HG03280 (cell line): ENCODE measurements around the gene CCDC77.

Experiments used
- ATAC-seq: cut with Tn5 transposase; IDR thresholded peaks from one replicate; pipeline ENCODE4 v1.9.1; 2021; ENCODE audit warnings: mild to moderate bottlenecking, moderate library complexity; ENCODE audit not compliant: unreplicated experiment

Gene CCDC77

GRCh38 chr12:452667-453210 is 51.3 kb downstream of the CCDC77 start:
- ATAC-seq, result no peak

- no peak for ATAC-seq
Observed at GRCh38 chr12:454833-455232, 53.4 kb downstream of the CCDC77 start.

DNA sequence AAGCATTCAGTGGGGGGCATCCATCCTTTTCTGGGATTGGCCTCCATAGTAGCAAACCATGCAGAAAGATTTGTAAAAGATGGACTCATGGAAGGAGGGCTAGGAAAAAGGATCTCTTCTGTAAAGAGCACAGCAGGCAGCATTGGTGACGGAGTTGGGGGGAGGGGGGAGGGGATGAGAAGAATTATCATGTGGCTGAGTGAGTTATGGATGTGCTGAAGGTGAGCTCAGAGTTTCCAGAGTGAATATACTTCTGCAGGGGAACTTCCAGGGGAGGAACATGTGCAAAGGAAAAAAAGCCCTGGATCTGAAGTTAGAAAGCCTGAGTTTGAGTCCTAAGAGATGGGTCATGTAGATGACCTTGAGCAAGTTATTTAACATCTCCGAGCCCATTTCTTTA is 54.4 kb downstream of the CCDC77 start:
- ATAC-seq, result no peak

DNA sequence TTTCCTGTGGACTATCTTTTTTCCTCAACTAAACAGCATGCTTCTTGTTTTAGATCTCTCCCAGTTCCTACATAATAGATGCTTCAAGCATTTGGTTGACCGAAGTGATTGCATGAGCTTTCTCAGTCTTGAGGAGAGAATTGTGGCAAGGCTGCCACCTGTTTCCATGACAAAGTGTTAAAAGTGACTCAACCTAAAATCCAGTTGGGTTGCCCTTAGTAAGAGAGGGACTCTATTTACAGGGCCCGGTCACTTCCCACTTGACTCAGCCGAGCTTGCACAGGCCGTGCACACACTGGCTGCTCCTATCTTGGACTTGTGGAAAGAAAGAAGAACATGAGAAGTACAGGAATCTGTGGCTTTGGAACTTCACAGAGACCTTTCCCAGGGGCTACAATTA is 56.2 kb downstream of the CCDC77 start:
- ATAC-seq, result no peak

DNA sequence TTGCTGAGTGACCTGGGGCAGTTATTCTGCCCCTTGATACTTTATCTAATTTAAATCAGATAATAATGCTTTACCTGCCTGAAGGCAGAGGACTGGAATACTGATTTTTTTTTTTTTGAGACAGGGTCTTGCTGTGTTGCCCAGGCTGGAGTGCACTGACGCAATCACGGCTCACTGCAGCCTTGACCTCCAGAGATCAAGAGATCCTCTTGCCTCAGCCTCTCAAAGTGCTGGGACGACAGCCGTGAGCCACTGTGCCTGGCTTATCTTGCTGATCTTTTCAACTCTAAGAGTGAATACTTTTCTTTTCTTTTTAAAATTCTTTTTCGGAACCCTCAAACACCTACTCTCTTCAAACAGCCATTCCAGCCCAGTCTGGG is 57.6 kb downstream of the CCDC77 start:
- ATAC-seq, result no peak

GRCh38 chr12:459430-460258 is 58.2 kb downstream of the CCDC77 start, which contains the start of gene B4GALNT3:
B4GALNT3 (plus strand) TSS chr12:459939; CDS start chr12:460377, 438 bp downstream.
- no peak for ATAC-seq

- no peak for ATAC-seq
Observed at GRCh38 chr12:460261-461230, 59.1 kb downstream of the CCDC77 start.

GRCh38 chr12:461425-461824 is 60.0 kb downstream of the CCDC77 start:
- ATAC-seq, result no peak

DNA sequence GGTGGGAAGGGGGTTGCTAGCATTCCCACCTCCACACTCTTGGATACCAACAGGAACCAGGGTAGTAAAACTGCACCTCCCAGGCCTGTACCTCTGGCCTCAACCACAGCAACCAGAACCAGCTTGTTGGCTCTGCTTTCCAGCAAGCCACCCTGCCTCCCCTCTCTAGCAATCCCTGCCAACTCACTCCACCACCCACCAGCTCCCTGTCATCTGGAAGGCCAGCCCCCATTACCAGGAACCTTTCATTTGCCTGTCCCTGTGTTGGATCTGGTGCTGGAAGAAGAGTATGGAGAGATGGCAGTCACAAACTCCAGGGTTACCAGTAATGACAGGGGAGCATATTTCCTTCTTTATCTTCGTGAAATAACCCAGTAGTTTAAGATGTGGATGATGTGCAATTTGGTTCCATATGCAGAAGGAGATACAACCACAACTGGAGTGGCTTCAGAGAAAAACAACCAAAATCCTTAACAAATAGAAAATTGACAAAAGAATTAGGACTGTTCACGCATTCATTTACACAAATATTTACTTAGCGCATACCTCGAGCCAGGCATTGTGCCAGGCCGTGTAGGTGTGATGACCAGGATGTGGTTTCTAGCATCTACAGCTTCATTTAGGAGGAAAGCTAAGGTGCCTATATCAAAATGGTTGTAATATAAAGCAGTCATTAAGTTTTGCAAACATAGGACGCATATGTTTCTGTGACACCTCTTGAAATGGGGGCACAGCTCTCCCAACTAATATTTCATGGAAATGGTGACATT is 61.7 kb downstream of the CCDC77 start:
- no peak for ATAC-seq

GRCh38 chr12:464484-465267 is 63.2 kb downstream of the CCDC77 start:
- no peak for ATAC-seq

- no peak for ATAC-seq
Observed at GRCh38 chr12:466039-466438, 64.6 kb downstream of the CCDC77 start.

DNA sequence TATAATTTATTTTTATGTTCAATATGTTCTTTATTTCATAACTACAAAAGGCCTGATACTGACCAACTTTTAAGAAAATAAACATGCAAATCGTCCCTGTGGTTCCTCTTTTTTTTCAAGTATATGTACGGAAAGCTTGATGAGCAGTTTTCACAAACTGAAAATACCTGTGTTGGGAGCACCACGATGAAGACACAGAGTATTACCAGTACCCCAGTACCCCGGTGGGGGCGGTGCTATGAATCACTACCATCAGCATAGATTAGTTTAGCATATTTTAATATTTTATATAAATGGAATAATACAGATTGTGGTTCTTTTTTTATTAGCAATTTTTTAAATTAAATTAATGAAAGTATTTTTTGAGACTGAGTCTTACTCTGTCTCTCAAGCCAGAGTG is 65.3 kb downstream of the CCDC77 start:
- no peak for ATAC-seq

DNA sequence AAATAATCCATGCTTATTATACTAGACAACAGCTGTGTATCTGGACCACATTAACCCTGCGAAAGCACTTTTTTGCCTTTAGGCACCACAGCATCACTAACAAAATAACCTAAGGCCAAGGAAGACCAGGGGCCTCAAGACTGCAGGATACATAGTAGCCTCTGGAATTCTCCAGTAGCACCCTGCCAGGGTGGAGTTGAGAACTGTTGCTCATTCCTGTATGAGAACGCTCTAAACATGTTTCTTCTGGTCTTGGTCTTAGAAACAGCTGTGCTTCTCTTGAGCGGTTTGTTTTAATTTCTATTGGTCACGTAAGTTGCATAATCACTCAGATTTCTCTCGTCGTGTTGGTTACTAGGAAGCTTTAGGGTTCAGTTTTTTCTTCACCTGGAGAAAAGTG is 66.1 kb downstream of the CCDC77 start:
- ATAC-seq, result no peak

DNA sequence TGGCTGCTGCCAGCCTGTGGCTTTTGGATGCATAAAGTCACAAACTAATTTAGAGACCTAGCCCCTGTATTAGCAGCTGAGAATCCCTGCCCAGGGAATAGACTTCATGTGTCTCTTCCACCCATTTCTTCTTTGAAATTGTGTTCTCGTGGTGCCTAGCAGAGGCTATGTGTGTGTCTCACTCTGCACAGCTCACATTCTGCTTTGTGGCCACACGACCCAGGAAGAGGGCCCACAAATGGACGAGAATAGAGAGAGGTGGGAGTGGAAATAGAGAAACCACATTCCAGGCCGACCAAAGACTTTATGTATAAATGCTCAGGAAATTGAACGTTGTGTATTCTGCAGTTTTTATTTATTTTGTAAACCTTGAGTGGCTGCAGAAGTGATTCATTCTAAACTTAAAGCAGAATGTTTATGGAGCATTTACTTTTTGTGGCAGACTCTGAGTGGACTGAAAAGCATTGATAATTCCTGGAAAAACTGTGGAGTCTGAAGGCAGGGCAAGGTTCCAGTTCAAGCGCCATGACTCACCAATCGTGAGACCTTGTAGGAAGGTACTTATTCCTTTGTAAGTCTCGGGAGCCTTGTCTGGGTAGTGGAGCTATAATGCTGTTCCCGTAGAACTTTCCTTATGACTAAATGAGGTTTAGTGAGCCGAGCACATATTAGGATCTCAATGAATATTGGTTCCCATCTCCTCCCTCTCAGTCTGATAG is 67.4 kb downstream of the CCDC77 start:
- no peak for ATAC-seq

- ATAC-seq, result no peak
Observed at GRCh38 chr12:470133-470532, 68.7 kb downstream of the CCDC77 start.

- ATAC-seq, result no peak
Observed at GRCh38 chr12:473198-473597, 71.8 kb downstream of the CCDC77 start.

DNA sequence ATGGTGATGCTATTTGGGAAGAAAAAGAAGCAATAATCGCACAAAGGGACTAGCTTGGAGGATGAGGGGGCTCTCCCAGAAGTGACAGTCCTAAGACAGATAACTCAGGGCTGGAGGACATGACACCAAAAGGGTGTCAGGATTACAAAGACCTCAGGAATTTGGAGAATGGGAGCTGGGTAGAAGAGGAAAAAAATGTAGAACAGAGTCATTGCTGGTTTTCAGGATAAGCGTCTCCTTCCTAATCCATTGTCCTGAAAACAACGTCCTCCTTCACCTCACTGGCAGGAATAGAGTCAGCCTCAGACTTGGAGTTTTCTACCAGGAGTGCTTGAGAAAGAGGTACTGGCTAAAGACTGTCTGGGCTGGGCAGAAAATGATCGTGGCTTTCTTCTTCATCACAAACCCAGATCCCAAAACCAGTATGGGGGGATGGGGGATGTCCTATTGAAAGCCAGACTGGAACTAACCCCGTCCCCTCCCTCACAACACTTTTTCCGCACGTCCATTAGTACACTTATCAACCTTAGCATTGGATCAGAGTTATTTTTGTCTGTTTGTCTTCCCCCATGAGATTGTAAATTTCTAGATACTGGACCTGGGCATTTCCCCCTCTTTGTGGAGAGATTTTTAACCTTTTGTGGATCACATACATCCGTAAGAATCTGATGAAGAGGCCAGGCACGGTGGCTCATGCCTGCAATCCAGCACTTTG is 72.6 kb downstream of the CCDC77 start:
- ATAC-seq, result no peak

GRCh38 chr12:475286-475685 is 73.8 kb downstream of the CCDC77 start:
- no peak for ATAC-seq

GRCh38 chr12:479161-479560 is 77.7 kb downstream of the CCDC77 start:
- no peak for ATAC-seq
